HL-60 (cell line): Measurements from ENCODE around the gene ENDOV.

Experiments
- DNase-seq, 2 experiments: peaks; one replicate each; pipeline ENCODE4 v3.0.0-alpha.2; 2010 to 2020; ENCODE audit warnings: low read depth in 1 of 2, low spot score in 1 of 2
- H3K27ac ChIP-seq: fragments of 250-450 bp; sonication (Bioruptor Pico); replicated peaks from 2 replicates; pipeline ENCODE4 v1.5.1; 2020; ENCODE audit warnings: mild to moderate bottlenecking, moderate library complexity
- H3K27me3 ChIP-seq: fragments of 250-450 bp; sonication (Bioruptor Pico); 2 replicates; pipeline ENCODE4 v1.5.1; 2021; ENCODE audit warnings: mild to moderate bottlenecking, moderate library complexity; ENCODE audit not compliant: insufficient read depth, poor library complexity, severe bottlenecking
- H3K4me3 ChIP-seq: replicated peaks from 2 replicates; pipeline ENCODE4 v1.5.1; 2011; ENCODE audit warnings: mild to moderate bottlenecking, control low read depth, low read length; ENCODE audit not compliant: insufficient read depth
- GABPA ChIP-seq: IDR thresholded peaks from 2 replicates; pipeline ENCODE4 v1.6.1; 2012; ENCODE audit warnings: low read depth
- POLR2AphosphoS5 ChIP-seq: IDR thresholded peaks from 2 replicates; pipeline ENCODE4 v1.6.1; 2012; ENCODE audit warnings: low read depth
- SPI1 ChIP-seq: IDR thresholded peaks from 2 replicates; pipeline ENCODE4 v1.6.1; 2012; ENCODE audit warnings: low read depth, mild to moderate bottlenecking, borderline replicate concordance
- TF ChIP-seq, protein P1 (sequence below): IDR thresholded peaks from one replicate; pipeline ENCODE4 v1.5.1; 2011; ENCODE audit warnings: low read length, control low read depth, inconsistent platforms; ENCODE audit not compliant: insufficient read depth
- TF ChIP-seq, protein P2 (sequence below): IDR thresholded peaks from 2 replicates; pipeline ENCODE4 v1.6.1; 2012; ENCODE audit warnings: low read depth; ENCODE audit not compliant: insufficient replicate concordance

Gene ENDOV

DNA sequence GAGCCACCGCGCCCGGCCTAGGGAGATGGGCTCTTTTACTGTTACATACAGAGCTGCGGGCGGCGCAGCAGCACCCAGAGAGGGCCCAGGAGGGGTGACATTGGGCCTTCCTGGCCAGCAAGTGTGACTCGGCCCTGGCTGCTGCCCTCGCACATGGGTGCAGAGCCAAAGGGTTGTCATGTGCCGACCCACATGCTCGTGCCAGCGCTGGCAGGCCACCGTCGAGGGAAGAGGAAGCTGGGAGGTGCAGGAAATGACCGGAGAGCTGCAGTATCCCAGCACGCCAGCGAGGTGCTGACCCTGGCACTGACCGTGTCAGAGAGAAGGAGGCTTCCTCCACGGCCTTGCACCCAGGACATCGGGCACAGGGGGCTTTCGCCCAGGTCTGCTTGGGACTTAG, 8.0 kb downstream of the ENDOV start:
- no peak for DNase-seq
- Histone ChIP-seq H3K27ac (no peak overlapping the region), H3K27me3 (peaks cover 6% of the 10 kb centered on the region), H3K4me3 (no peak overlapping the region)
- no peak for TF ChIP-seq POLR2AphosphoS5
- TF ChIP-seq, protein P1, sequence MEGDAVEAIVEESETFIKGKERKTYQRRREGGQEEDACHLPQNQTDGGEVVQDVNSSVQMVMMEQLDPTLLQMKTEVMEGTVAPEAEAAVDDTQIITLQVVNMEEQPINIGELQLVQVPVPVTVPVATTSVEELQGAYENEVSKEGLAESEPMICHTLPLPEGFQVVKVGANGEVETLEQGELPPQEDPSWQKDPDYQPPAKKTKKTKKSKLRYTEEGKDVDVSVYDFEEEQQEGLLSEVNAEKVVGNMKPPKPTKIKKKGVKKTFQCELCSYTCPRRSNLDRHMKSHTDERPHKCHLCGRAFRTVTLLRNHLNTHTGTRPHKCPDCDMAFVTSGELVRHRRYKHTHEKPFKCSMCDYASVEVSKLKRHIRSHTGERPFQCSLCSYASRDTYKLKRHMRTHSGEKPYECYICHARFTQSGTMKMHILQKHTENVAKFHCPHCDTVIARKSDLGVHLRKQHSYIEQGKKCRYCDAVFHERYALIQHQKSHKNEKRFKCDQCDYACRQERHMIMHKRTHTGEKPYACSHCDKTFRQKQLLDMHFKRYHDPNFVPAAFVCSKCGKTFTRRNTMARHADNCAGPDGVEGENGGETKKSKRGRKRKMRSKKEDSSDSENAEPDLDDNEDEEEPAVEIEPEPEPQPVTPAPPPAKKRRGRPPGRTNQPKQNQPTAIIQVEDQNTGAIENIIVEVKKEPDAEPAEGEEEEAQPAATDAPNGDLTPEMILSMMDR = no peak
- no peak for TF ChIP-seq GABPA
- no peak for TF ChIP-seq SPI1

DNA sequence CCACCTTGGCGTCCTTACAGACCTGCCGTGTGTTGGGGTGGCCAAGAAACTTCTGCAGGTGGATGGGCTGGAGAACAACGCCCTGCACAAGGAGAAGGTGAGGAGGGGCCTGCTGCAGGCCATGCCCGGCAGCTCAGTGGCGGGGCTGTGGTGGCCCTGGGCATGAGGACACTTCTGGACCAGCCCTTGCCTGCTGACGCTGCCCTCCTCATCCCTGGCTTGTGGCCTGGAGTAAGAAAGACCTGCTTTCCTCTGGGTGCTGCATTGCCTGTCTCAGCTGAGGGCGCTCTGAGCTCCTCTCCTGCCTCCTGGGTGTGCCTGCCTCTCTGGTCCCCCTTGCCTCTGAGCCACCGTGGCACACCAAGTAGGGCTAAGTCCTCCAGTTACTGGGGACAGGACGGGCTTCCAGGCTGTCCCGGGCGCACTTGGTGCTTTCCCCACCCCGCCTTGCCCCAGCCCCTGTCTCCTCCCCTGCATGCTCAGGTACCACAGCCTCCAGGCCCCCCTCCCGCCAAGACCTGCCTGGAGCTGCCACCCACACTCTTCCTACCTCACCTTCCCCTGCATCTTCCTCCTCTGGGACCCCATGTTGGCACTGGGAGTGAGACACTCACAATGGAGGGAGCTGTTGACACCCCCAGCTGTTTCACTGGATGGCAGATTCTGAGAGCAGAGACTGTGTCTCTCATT, 8.7 kb downstream of the ENDOV start:
- no peak overlapping the region for H3K4me3 ChIP-seq
- TF ChIP-seq POLR2AphosphoS5 (no peak), GABPA (no peak), SPI1 (no peak)
- TF ChIP-seq, protein P1 = no peak
- TF ChIP-seq, protein P2, sequence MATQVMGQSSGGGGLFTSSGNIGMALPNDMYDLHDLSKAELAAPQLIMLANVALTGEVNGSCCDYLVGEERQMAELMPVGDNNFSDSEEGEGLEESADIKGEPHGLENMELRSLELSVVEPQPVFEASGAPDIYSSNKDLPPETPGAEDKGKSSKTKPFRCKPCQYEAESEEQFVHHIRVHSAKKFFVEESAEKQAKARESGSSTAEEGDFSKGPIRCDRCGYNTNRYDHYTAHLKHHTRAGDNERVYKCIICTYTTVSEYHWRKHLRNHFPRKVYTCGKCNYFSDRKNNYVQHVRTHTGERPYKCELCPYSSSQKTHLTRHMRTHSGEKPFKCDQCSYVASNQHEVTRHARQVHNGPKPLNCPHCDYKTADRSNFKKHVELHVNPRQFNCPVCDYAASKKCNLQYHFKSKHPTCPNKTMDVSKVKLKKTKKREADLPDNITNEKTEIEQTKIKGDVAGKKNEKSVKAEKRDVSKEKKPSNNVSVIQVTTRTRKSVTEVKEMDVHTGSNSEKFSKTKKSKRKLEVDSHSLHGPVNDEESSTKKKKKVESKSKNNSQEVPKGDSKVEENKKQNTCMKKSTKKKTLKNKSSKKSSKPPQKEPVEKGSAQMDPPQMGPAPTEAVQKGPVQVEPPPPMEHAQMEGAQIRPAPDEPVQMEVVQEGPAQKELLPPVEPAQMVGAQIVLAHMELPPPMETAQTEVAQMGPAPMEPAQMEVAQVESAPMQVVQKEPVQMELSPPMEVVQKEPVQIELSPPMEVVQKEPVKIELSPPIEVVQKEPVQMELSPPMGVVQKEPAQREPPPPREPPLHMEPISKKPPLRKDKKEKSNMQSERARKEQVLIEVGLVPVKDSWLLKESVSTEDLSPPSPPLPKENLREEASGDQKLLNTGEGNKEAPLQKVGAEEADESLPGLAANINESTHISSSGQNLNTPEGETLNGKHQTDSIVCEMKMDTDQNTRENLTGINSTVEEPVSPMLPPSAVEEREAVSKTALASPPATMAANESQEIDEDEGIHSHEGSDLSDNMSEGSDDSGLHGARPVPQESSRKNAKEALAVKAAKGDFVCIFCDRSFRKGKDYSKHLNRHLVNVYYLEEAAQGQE = no peak
- DNase-seq = no peak
- H3K27me3 ChIP-seq = peaks cover 6% of the 10 kb centered on the region
- no peak overlapping the region for H3K27ac ChIP-seq

DNA sequence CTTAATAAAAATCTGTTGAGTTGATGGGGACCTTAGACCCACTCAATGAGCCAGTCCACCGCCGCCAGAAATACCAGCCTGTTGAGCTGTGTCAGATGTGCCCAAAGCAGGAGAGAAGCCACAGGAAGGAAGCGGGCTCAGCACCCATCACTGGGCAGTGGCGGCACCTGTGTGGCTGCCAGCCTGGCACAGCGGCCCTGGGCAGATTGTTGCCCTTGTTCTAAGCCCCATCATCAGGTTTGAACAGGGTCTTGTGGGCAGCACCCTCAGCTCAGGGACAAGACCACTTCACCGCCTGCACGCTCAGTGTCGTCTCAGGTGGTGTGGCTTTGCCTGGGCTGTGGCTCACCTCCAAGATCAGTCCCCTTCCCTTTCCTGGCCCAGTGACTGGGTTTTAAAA, 9.3 kb downstream of the ENDOV start:
- no peak for TF ChIP-seq GABPA
- TF ChIP-seq, protein P1 = no peak
- no peak for TF ChIP-seq SPI1
- TF ChIP-seq POLR2AphosphoS5 = no peak
- TF ChIP-seq, protein P2 = no peak
- Histone ChIP-seq H3K4me3 (no peak overlapping the region), H3K27me3 (peaks cover 6% of the 10 kb centered on the region), H3K27ac (no peak overlapping the region)
- no peak for DNase-seq
